Sigmoid colon (tissue), 7 donors: Measurements from ENCODE around the gene CHRNA7. TPM values are rescaled to one million over a fixed set of nuclear protein-coding genes. Genes with fewer than 3 reads are reported as not detected.

Experiments used
- DNase-seq: peaks from one replicate; pipeline ENCODE4 v3.0.0-alpha.2; 2019
- H3K27ac ChIP-seq, 4 donors: fragments of 200-600 bp; sonication (generic); one replicate each; pipeline ENCODE4 v1.5.1; 2016 to 2019; ENCODE audit warnings: mild to moderate bottlenecking in 1 of 4
- H3K27me3 ChIP-seq, 3 donors: fragments of 200-600 bp; sonication (generic); one replicate each; pipeline ENCODE4 v1.5.1; 2019; ENCODE audit warnings: mild to moderate bottlenecking in 1 of 3
- H3K36me3 ChIP-seq, 4 donors: fragments of 200-600 bp; sonication (generic); one replicate each; pipeline ENCODE4 v1.5.1; 2016 to 2019
- H3K4me1 ChIP-seq, 4 donors: fragments of 200-600 bp; sonication (generic); one replicate each; pipeline ENCODE4 v1.5.1; 2017 to 2019
- H3K4me3 ChIP-seq, 4 donors: fragments of 200-600 bp; sonication (generic); one replicate each; pipeline ENCODE4 v1.5.1; 2017 to 2019; ENCODE audit warnings: mild to moderate bottlenecking in 2 of 4, moderate library complexity in 1 of 4
- H3K9me3 ChIP-seq, 4 donors: fragments of 200-600 bp in 3 of 4; sonication (generic) in 3 of 4; one replicate each; pipeline versions ENCODE4 v1.5.1 to v1.6.1; 2013 to 2019
- EP300 ChIP-seq, 4 donors: sonication (generic); formaldehyde crosslinking; IDR thresholded peaks; one replicate each; pipeline ENCODE4 v1.6.1; 2017; ENCODE audit warnings: antibody characterized with exemption in 4 of 4
- POLR2A ChIP-seq, 2 donors: fragments of 450-650 bp; IDR thresholded peaks; one replicate each; pipeline ENCODE4 v1.6.1; 2016; ENCODE audit warnings: antibody characterized with exemption in 2 of 2, mild to moderate bottlenecking in 2 of 2, moderate library complexity in 2 of 2
- POLR2AphosphoS5 ChIP-seq, 4 donors: sonication (generic); formaldehyde crosslinking; IDR thresholded peaks; one replicate each; pipeline ENCODE4 v1.6.1; 2017; ENCODE audit warnings: antibody characterized with exemption in 4 of 4
- WGBS, 2 donors: extraction: QIAGEN DNeasy Blood & Tissue Kit; methylation state at CpG; one replicate each; pipeline ENCODE4 v1.1.7; 2013; 5-methylcytosine and 5-hydroxymethylcytosine counted together
- intact Hi-C: fragments of 100-400 bp; cut with DNase I; formaldehyde crosslinking; loops from one replicate; pipeline ENCODE4 v1.15.1; 2023
- polyA plus RNA-seq, 3 donors: library from polyadenylated mRNA; stranded (reverse); fragments of 200-250 nt; gene quantifications; one replicate each; pipeline ENCODE4 v1.2.3, GENCODE V29; 2013
- total RNA-seq, 4 donors: library from RNA; depleted of rRNA; stranded (reverse); fragments of >200 nt; gene quantifications; one replicate each; pipeline ENCODE4 v1.1.0, GENCODE V29; 2016
- TF ChIP-seq, protein P1 (sequence below), 4 experiments: fragments of 450-650 bp in 3 of 4; fragments of 200-600 bp in 1 of 4; IDR thresholded peaks; one replicate each; pipeline ENCODE4 v1.5.1; 2016 to 2019; ENCODE audit warnings: antibody characterized with exemption in 4 of 4, mild to moderate bottlenecking in 3 of 4, moderate library complexity in 2 of 4
- donor health status: healthy with polysubstance abuse.
- donor health status: Bipolar disorder and iron deficiency.
- donor health status: healthy.

CHRNA7 gene
- total and polyA plus RNA-seq, 7 donors, result 0.54 to 7.8 (median 1.4) TPM; not detected in 1

- TF ChIP-seq EP300 (IDR thresholded peaks at IDR 0.05) (no peak), POLR2AphosphoS5 (IDR thresholded peaks at IDR 0.05) (no peak), POLR2A (IDR thresholded peaks at IDR 0.05) (no peak)
- TF ChIP-seq, protein P1, sequence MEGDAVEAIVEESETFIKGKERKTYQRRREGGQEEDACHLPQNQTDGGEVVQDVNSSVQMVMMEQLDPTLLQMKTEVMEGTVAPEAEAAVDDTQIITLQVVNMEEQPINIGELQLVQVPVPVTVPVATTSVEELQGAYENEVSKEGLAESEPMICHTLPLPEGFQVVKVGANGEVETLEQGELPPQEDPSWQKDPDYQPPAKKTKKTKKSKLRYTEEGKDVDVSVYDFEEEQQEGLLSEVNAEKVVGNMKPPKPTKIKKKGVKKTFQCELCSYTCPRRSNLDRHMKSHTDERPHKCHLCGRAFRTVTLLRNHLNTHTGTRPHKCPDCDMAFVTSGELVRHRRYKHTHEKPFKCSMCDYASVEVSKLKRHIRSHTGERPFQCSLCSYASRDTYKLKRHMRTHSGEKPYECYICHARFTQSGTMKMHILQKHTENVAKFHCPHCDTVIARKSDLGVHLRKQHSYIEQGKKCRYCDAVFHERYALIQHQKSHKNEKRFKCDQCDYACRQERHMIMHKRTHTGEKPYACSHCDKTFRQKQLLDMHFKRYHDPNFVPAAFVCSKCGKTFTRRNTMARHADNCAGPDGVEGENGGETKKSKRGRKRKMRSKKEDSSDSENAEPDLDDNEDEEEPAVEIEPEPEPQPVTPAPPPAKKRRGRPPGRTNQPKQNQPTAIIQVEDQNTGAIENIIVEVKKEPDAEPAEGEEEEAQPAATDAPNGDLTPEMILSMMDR (IDR thresholded peaks at IDR 0.05), result no peak
- intact Hi-C loops, result loop anchor here (5.0 kb wide), 2 partner anchors 57 to 162 kb away; partner anchors contain the start of gene OTUD7A
- no peak for DNase-seq
- H3K27me3 ChIP-seq, result peaks cover 0 to 29% (median 0%) of the 10 kb centered on the region in 3 donors
- H3K9me3 ChIP-seq, result no peaks in the 10 kb centered on the region
- no peaks in the 10 kb centered on the region for H3K36me3 ChIP-seq
- H3K4me1 ChIP-seq, result peaks cover 0 to 19% (median 16%) of the 10 kb centered on the region in 4 donors
- no peak overlapping the region for H3K4me3 ChIP-seq
- H3K27ac ChIP-seq, result no peak overlapping the region
Measured at GRCh38 chr15:32034106-32034505, 3.8 kb downstream of the CHRNA7 start.

DNA sequence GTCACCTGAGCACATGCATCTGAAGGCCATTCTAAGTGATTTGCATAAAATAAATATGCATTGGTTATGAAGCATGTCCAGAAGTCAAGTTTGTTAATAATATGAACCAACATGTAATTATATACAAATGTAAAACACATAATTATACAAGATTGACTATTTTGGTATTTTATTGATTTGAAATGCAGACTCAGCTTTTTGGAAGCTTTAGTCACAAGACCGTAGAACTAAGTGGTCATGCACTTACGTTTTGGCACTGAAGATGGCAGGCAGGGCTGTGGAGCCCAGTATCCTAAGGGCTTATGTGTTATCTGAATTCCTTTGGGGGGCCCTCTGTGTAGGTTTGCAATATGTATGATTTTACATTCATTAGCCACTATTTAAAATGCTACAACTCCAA is 5.0 kb downstream of the CHRNA7 start:
- intact Hi-C loops, result no loop called here

GRCh38 chr15:32036971-32037370 is 6.7 kb downstream of the CHRNA7 start:
- peaks cover 0 to 14% (median 0%) of the 10 kb centered on the region in 3 donors for H3K27me3 ChIP-seq
- H3K4me3 ChIP-seq, result no peak overlapping the region
- TF ChIP-seq POLR2AphosphoS5 (IDR thresholded peaks at IDR 0.05) (no peak), POLR2A (IDR thresholded peaks at IDR 0.05) (no peak), EP300 (IDR thresholded peaks at IDR 0.05) (no peak)
- TF ChIP-seq, protein P1 (IDR thresholded peaks at IDR 0.05), result no peak
- no peaks in the 10 kb centered on the region for H3K9me3 ChIP-seq
- 53 to 82% methylated on average over 2 of the region's 2 CpGs for WGBS, 2 donors
- no peak overlapping the region for H3K27ac ChIP-seq
- H3K4me1 ChIP-seq, result no peaks in the 10 kb centered on the region
- intact Hi-C loops, result no loop called here
- no peaks in the 10 kb centered on the region for H3K36me3 ChIP-seq
- no peak for DNase-seq

More for the DNA sequence above, 5.0 kb downstream of the CHRNA7 start:
- no peak overlapping the region for H3K4me3 ChIP-seq
- DNase-seq, result no peak
- TF ChIP-seq, protein P1 (IDR thresholded peaks at IDR 0.05), result no peak
- H3K36me3 ChIP-seq, result no peaks in the 10 kb centered on the region
- H3K9me3 ChIP-seq, result no peaks in the 10 kb centered on the region
- WGBS, 2 donors, result 86 to 89% methylated on average over 2 of the region's 2 CpGs
- peaks cover 0 to 9% (median 7%) of the 10 kb centered on the region in 4 donors for H3K4me1 ChIP-seq
- no peak overlapping the region for H3K27ac ChIP-seq
- peaks cover 0 to 27% (median 0%) of the 10 kb centered on the region in 3 donors for H3K27me3 ChIP-seq

DNA sequence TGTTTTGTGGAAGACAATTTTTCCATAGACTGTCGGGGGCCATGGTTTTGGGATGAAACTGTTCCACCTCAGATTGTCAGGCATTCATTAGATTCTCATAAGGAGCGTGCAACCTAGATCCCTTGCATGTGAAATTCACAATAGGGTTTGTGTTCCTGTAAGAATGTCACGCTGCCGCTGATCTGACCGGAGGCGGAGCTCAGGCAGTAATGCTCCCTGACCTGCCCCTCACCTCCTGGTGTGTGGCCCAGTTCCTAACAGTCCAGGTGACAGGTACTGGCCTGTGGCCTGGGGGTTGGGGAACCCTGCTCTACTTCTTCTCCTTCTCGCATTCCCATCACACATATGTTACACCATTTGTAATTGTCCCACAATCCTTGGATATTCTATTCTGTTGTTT is 11.0 kb downstream of the CHRNA7 start:
- peaks cover 0 to 3% (median 0%) of the 10 kb centered on the region in 4 donors for H3K4me1 ChIP-seq
- WGBS, 2 donors, result 93 to 96% methylated on average over 7 of the region's 7 CpGs
- no peaks in the 10 kb centered on the region for H3K36me3 ChIP-seq
- no peak overlapping the region for H3K27ac ChIP-seq
- DNase-seq, result no peak
- H3K27me3 ChIP-seq, result no peaks in the 10 kb centered on the region
- H3K4me3 ChIP-seq, result no peak overlapping the region
- intact Hi-C loops, result no loop called here
- no peaks in the 10 kb centered on the region for H3K9me3 ChIP-seq
- TF ChIP-seq EP300 (IDR thresholded peaks at IDR 0.05) (no peak), POLR2A (IDR thresholded peaks at IDR 0.05) (no peak)
- TF ChIP-seq, protein P1 (IDR thresholded peaks at IDR 0.05), result no peak

- Histone ChIP-seq H3K9me3 (no peaks in the 10 kb centered on the region), H3K27me3 (no peaks in the 10 kb centered on the region), H3K27ac (no peak overlapping the region), H3K4me3 (no peak overlapping the region), H3K4me1 (peaks cover 0 to 3% (median 0%) of the 10 kb centered on the region in 4 donors), H3K36me3 (no peaks in the 10 kb centered on the region)
- no peak for DNase-seq
- intact Hi-C loops, result no loop called here
- 2 to 7% methylated on average over 1 of the region's 1 CpG for WGBS, 2 donors
- TF ChIP-seq EP300 (IDR thresholded peaks at IDR 0.05) (no peak), POLR2A (IDR thresholded peaks at IDR 0.05) (no peak), POLR2AphosphoS5 (IDR thresholded peaks at IDR 0.05) (no peak)
- TF ChIP-seq, protein P1 (IDR thresholded peaks at IDR 0.05), result no peak
Measured at GRCh38 chr15:32042269-32042972, 12.1 kb downstream of the CHRNA7 start.
